ENCODE measurements around the gene NOTO.

Gene NOTO

DNA sequence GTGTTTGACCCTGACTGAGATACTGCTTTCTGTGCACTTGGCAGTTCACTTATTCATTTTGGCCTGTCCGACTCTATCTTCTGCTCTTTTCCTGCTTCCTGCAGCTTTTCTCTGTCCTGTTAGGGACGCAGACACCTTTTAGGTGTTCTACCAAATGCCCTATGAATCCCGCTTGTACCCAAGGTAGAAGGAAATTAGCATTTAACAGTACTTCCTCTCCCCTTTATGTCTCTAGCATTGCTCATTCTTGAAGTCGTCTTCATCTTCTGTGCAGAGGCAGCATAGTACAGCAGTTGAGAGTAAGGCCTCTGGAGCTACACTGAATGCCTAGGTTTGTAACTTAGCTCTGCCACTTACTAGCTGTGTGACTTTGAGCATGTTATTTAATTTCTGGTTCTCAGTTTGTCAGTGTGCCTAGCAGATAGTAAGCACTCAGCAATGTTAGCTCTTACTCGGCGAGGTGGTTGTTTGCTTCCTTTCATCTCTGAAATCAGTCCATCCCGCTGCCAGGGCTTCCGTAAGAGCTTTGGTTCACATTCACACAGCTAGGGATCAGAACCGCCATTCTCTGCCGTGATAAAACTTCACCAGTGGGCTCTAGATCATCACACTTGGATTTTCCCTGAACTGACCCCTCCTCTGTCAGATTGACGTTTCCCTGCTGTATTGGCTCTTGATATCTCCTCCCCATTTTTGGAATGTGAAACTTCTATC, 33.1 kb downstream of the NOTO start:
- DNase-seq, result no peak

DNA sequence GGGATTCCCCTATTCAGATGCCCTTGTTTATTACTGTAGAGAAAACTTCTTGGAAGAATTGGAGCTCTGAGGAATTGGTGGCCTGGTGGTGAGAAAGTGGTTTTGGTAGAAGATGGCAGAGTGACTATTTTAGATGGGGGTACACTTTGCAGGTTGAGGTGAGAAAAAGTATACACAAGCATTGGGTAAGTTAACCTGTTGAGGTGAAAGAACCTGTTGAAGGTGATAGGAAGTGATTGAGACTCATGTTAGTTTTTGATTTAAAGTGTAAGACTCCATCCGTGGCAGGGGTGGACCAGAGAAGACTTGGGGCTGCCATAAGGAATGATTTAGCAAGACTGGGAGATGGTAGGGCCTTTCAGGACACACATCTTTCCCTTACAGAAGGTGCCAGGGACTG, 34.8 kb downstream of the NOTO start:
- DNase-seq, result no peak

DNA sequence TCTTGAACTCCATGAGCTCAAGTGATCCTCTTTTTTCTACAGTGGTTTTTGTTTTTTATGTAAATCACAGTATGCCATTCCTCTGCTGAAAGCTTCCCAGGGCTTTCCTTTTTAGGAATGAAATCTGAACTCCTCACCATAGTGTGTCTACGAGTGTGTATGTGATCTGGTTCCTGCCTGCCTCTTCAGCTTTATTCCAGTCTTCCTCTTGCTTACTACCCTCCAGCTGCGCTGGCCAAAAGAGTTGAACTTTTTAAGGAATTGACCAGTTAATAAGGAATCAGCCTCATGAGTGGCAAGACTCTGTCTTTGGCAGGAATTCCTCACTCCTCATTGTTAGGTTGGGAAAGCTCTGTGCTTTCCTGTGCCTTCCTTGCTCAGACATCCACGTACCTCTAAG, 35.8 kb downstream of the NOTO start:
- DNase-seq, result no peak

DNA sequence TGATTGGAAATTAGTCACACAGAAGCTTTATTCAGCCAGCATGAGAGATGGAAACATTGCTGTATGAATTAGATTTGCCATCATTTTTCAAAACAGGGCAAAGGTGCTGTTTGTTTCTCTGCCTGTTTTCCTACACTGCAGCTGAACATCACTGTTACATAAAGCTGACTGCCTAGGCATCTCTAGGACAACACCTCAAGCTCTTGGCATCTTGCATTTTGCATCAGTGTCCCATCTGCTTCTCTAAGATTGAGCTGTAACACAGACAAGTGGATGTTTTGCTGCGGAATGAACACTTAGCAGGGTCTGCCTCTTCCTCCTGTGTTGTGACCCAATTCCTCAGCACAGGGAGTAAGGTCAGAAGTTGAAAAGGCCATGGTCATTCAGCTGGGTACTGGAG, 36.6 kb downstream of the NOTO start:
- DNase-seq, result no peak

DNA sequence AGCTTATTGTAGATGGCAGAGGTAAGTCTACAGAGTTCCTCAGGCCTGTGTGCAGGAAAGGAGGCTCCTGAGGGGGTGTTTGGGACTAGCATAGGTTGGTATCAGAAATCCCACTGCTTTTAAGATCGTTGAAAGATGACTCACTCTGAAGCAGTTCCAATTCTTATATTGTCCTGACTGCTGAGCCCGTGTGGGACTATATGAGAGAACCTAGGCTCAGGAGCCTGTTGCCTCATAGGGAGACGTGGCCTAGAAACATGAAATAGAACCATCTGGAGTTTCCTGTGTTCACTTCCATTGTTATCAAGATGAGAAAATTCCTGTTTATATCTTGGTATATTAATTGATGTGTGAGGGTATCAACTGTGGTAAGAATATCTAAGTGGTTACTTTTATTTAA, 37.4 kb downstream of the NOTO start:
- DNase-seq, result no peak

DNA sequence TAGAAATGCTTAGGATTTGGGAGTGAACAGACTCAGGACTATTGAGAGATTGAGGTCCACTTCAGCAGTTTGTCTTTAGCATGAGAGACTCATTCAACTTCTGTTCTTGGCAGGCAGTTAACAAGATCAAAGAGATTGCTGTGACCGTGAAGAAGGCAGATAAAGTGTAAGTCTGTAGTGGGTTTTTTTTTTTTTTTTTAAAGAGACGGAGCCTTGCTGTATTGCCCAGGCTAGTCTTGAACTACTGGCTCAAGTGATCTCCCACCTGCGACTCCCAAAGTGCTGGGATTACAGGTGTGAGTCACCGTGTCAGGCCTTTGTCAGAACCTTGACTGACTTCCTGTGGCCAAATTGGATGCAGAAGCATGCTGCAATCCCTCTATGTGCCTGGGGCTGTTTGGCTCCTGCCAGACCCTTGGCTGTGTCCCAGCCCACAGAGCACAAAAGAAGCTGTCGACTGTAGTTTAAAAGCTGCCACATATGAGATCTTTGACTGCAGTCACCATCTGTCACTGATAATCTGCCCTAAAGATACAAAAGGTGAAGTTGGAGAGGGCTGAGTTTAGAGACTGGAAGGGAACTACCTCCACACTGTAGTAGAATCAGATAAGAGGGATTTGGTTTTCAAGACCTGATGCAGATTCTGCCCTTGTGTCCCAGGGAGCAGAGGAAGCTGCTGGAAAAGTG, 41.7 kb downstream of the NOTO start:
- no peak for DNase-seq

DNA sequence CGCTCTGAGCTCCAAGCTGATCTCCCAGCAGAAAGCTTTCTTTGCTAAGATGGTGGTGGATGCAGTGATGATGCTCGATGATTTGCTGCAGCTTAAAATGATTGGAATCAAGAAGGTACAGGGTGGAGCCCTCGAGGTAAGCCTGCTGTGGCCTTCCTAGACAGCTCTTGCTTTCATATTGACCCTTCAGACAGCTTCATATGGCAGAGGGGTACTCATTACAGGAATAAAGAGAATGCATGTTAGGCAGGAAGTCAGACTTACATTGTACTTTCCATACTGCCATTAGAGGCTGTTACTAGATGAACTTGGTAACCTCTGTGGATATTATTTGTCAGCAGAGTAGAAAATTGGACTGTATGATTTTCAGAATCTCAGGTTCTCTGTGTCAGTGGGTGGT, 42.2 kb downstream of the NOTO start:
- DNase-seq, result no peak

DNA sequence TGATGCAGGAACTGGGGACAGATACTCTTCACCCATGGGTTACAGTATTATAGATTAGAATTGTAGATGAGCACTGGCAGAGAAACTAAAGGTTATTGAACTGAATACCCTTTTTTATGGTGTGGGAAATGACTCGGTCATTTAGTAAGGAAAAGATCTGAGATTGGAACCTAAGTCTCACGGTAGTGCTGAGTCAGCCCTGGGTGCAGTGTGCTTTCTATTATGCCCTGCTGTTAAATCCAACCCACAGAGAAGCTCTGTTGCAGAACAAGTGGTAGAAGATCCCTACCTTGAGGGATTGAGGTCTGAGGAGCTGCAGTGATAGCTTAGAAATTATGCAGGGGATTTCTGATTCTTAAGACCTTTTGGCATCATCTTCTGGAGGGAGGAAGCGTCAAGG, 44.5 kb downstream of the NOTO start:
- DNase-seq, result no peak

DNA sequence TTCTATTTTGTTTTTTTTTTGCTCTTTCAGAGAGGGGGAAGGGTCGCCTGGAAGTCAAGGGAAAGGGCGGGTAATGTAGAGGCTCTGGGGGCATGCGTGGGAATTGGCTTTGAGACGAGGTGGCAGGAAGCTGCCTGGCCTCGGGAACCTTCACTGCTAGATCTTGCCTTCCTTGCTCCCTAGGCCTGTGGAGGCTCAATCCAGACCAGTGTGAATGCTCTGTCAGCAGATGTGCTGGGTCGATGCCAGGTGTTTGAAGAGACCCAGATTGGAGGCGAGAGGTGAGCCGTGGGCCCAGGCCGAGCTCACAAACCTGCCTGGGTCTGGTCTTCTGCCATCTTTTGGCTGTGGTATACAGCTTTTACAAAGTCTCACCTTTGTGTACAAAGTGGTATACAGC, 47.3 kb downstream of the NOTO start:
- DNase-seq, result no peak

DNA sequence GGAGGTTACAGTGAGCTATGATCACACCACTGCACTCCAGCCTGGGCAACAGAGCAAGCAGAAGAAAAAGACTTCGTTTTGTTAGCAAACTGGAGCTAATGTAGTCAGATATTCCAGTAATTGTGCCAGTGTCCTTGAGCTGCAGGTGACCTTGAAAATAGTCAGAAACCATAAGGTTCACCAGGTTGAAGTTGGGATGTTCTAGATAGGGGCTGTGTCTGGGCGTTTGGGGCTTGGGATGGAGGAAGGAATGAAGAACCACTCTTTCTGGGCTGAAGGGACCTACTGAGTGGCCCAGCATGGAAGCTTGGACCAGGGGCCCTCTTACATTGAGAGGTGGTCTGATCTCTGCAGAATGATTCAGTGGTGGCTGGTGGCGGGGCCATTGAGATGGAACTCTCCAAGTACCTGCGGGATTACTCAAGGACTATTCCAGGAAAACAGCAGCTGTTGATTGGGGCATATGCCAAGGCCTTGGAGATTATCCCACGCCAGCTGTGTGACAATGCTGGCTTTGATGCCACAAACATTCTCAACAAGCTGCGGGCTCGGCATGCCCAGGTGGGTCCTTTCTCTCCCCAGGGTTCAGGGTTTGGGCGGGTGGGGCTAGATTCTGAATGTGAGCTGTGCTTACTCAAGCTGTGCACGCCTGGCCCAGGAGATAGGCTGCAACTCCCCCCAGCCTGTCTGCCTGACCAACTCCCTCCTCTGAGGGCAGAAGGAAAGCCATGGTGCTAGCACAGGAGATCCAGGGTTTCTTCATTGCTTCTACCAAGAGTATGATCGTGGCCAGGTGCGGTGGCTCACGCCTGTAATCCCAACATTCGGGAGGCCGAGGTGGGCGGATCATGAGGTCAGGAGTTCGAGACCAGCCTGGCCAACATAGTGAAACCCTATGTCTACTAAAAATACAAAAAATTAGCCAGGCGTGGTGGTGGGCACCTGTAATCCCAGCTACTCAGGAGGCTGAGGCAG, 48.8 kb downstream of the NOTO start:
- no peak for DNase-seq

DNA sequence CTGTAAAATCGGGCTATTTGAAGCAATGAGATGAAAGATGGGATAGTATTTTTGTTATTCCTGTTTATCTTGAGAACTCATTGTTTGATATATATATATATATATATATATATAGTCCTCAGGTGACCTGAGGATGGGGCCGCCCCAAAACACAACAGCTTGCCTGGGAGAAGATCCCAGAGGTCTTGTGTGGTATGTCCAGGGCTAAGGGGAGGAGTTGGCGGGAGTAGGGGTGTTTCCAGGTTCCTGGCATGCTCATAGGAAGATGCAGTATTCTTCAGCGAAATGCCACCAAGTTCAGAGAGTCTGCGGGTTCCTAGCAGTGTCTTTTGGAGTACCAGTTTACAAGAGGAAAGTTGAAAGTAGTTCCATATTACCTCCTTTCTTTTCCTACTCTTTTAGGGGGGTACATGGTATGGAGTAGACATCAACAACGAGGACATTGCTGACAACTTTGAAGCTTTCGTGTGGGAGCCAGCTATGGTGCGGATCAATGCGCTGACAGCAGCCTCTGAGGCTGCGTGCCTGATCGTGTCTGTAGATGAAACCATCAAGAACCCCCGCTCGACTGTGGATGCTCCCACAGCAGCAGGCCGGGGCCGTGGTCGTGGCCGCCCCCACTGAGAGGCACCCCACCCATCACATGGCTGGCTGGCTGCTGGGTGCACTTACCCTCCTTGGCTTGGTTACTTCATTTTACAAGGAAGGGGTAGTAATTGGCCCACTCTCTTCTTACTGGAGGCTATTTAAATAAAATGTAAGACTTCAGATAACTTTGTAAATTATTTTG, 50.1 kb downstream of the NOTO start:
- DNase-seq, result no peak

DNA sequence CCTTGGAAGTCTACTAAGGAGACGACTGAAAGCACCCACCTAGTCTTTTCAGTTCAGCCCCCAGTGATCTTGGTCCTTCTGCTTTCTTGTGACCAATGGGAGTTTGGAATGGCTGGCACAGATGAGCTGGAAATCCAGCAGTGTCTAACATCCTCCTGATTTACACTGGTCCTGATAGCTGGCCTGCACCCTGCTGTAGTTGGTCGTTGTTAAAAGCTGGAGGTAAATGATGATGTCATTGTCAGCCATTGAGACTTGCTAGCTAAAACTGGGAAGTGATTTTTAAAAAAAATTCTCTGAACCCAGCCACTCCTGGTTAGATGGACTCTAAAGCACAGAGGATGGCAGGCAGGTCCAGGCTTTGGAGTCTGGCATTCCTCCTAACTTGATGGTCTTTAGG, 51.0 kb downstream of the NOTO start:
- no peak for DNase-seq

DNA sequence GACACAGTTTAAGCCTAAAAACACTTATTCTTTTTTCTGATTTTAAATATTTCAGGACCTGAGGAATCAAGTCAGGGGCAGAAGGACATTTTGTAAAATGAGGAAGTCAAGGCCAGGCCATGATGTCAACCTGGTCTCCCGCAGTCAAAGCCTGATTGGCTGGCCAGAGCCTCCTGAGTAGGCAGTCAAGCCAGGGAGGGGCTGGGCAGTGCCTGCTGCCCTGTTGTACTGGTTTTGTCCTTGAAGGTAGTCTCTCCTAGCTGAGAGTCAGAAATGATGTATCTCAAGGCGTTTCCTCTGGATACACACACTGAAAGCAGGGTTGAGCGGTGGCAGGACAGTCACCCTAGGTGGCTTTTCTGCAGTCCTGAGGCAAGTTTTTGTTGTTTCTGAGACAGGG, 51.5 kb downstream of the NOTO start:
- DNase-seq, result no peak

DNA sequence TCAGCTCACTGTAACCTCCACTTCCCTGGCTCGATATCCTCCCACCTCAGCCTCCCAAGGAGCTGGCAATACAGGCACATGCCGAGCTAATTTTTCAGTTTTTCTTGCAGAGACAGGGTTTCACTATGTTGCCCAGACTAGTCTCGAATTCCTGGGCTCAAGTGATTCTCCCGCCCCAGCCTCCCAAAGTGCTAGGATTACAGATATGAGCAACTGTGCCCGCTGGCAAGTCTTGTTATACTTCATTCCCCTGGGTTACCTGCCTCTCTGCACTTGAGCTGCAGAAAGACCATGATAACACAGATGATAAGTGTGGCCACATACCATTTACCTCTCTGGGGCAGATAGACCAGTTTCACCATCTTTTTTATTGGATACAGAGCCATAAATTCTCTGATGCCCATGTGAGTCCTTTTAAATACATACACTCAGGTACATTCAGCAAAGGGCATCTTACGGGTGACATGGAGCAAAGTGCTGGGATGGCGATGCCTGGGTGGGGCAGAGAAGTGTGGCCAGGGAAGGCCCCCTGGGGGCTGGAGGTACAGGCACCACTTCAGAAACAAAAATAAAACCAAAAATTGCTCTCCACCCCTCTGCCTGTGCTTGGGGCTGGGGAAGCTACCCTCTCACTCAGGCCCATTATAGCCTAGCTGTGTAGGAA, 52.1 kb downstream of the NOTO start:
- no peak for DNase-seq

DNA sequence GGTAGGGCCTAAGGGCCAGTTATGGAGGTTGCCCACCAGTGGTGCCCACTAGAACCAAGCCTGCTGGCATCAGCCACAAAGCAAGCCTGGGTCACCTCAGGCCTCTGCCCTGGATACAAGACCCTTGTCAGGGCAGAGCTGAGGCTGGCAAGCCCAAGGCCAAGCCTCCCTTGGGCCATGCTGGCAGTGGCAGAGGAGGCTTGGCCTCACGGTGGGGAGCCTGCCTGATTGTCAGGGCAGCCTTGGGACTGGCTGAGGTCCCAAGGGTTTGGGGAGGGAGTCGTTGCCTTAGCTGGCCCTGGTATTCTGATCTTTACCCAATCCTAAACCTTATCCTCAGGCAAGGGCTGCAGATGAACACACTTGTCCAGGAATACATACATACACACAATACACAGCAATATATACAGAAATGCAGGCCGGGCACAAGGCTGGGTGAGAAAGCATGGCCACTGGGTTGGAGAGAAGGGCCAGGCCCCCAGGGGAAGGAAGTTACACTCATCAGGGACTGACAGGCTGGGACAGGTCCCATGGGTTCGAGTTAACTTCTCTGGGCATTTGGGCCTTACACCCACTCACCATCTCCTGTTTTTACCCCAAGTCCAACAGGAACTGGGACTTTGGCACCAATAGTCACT, 52.8 kb downstream of the NOTO start:
- DNase-seq, result no peak

DNA sequence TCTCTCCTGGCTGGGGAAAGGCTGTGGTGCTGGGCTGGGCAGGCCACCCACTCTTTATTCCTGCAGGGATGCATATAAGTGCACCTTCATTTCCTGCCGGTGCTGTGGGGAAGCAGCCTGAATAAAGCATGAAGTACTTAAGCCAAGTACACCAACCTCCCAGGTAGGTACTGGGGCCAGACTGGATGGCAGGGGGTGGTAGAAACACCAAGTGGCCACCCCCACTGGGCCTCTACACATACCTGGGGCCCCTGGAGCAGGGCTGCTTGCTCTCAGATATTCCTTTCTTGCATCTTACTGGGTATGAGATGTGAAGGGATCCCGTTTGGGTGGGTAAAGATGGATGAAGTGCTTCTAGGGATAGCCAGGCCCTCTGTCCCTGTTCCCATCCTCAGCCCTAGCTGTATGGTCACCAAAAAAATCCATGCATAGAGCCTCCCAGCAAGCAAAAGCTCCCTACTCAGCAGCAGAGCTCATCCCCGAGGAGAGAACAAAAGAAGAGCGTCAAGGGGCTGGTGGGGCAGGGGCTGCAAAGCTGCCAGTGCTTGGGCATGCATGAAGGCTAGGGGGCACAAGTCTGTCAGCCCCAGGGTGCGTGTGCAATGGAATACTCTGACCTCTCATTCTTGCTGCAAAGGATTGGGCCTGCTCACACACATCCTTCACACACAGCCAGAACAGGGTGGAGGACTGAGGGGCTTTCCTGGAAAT, 53.7 kb downstream of the NOTO start:
- no peak for DNase-seq

DNA sequence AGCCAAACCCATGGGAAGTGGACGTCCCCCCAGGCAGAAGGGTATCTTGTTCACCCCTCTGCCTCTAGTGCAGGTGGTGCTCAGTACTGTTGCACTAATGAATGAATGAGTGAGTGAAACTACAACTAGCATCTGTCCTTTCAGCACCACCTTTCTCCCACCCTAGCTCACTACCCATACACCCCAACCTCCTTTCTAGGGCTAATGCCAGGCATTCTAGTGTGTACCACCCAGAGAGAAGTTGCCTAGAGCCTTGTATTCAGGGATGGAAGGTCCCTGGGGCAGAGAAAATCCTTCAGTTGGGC, 54.2 kb downstream of the NOTO start:
- no peak for DNase-seq

DNA sequence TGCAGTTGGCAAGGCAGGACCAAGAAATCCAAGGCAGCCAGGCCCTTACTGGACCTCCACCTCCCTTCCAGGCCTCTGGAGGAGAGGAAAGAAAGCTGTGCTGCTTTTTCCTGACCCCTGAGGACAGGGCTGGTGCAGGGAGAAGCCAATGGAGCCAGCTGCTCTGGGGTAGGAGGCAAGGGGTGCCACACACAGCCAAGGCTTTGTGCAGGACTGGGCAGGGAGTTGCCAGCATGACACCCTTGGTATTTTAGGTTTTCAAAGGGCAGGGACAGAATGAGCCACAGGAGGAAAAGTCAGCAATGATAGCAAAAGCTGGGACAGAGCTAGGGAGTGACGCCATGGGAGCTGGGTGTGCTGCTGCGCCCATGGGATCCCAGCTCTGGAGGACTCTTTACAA, 54.6 kb downstream of the NOTO start:
- DNase-seq, result no peak

DNA sequence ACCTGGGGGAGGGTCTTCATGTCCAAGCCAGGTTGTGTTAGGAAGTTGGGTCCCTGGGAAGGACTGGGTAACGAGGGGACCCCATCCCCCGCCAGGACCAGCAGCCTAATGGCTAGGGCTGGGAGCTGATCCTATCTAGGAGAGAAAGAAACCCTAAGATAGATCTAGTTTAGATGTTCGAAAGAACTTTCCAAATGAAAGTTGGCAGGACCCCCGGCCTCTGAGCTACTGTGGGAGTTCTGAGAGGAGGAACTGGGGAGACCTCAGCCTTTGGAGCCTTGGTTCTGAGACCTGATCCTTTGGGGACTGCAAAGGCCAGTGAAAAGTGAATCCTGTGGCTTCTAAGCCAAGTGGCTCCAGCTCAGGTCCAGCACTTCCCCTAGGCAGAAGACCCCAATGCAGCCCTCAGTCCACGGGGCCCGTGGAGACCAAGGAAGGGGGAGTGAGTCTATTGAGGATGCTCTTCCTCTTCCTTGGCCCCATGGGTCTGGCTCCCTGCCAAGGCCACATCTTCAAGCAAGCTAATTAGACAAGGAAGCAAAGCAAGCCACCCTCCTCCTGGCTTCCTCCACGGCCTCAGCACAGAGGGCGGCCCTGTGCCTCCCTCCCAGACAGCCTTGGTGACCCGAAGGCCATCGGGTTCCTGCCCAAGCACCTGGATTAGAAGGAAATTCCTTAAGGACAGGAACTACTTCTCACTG, 55.2 kb downstream of the NOTO start:
- no peak for DNase-seq

DNA sequence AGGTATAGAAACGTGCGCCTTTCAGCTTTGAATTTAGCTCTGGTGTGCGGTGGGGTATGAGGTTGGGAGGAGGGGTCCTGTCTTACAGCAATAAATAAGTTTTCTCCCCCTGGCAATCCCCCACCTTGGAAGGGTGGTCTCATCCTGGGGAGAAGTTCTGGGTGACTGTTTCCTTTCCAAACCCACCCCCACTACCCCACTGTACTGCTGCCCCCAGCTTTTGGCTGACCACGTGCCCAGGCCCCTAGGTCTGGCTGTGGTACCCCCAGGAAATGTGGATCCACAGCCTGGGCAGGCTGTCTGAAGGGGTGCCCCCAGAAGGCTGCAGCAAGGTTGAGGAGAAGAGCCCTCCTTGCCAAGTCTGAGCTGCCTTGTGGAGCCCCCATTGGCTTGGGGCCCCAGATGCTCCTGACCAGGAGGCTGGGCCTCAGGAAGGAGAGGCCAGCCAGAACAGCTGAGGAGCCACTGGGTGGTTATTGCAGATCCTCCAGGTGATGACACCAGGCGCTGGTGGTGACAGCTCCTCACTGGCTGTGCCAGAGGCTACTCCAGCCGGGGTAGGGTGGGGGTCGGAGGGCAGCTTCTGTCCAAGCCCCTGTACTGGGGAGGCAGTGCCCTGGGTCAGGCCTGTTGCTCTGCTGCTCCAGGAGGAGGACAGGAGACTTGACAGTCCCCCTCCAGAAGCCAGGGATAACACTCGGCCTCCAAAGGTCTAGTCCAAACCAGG, 56.0 kb downstream of the NOTO start:
- DNase-seq, result no peak

Data from T-helper 9 cell (primary cell).